GM19193 (cell line): ENCODE data around the gene PADI6.

Experiments used
- POLR2A ChIP-seq: IDR thresholded peaks from 4 replicates; pipeline ENCODE4 v1.6.1; 2011; ENCODE audit not compliant: insufficient read depth, insufficient read length; ENCODE audit errors: extremely low read depth

PADI6 gene

DNA sequence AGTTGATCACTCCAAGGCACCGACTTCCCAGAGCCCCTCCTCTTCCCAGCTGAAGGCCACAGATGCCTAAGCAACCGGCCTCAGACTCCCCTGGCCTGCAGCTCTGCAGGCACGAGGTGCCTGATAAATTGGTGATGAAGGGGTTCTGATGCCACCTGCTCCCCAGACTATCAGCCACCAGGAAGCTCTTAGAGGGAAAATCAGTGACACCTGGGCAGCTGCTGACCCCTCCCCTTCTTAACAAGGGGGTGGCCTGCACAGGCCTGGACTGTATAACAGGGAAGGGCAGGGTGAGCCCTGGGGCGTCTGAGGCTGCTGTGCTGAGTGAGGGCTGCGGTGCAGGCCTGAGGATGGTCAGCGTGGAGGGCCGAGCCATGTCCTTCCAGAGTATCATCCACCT is at the start of gene PADI6:
Gene PADI6, plus strand, starts transcription at position 301 of the 400 bp plus-strand sequence. Its CDS starts 50 bp downstream, at position 351.
- no peak for TF ChIP-seq POLR2A

DNA sequence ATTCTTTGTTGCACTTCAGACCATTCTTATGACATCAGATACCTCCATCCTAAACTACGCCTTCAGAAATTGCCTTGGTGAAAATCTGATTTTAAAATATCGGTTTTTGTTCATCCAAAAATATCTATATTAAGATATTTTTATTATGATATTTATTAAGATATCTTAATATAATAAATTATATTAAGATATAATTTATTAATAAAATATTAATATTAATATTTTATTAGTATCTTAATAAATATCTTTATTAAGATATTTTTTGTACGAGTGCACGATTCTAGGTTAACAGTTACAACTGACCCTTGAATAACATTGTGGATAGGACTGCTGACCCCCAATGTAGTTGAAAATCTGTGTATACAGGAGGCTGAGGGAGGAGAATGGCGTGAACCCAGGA is 43.1 kb upstream of the PADI6 start:
- no peak for TF ChIP-seq POLR2A

DNA sequence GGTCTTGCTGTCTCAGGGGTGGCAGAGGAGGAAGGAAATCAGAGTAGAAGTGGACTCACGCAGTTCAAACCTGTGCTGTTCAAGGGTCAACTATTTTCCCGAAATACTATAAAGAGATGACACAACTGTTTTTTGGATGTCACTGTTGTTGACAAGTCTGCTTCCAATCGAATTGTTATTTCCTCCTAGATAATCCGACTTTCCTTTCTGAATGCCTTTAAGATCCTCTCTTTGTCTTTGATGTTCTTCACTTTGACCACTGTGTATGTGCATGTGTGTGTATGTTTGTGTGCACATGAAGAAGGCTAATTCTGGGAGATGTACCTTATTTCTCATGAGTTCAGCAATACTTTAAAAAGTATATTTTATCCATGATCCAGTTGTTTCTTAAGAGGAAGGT is 42.4 kb upstream of the PADI6 start:
- no peak for TF ChIP-seq POLR2A

DNA sequence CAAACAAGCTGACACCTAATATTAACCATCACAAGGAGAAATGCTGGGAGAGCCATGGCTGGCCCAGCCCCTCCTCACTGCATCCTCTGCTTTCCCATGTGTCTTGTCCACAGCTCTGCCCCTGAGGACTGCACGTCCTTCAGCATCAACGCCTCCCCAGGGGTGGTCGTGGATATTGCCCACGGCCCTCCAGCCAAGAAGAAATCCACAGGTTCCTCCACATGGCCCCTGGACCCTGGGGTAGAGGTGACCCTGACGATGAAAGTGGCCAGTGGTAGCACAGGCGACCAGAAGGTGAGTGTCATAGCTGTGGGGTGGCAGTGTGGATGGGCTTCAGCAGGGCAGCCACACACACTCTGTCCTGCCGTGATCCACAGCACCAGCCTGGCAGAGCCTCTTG is 41.1 kb upstream of the PADI6 start:
- no peak for TF ChIP-seq POLR2A

DNA sequence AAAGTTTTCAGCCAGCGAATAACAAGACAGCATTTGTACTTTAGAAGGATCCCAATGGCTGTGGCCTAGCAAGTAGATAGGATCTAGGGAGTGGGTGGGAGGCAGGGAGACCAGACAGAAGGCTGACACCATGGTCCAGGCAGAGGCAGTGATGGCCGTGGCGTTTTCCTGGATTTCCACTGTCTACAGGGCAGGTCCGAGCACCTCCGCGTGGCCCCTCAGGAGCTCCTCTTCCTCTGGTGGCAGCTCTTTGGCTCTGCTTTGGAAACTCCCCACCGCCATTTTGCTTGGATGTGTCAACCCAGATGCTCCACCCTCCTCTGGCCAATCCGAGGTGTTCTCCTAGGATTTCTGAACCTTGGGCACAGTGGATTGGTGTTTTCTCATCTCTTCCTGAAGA is 38.9 kb upstream of the PADI6 start:
- no peak for TF ChIP-seq POLR2A

DNA sequence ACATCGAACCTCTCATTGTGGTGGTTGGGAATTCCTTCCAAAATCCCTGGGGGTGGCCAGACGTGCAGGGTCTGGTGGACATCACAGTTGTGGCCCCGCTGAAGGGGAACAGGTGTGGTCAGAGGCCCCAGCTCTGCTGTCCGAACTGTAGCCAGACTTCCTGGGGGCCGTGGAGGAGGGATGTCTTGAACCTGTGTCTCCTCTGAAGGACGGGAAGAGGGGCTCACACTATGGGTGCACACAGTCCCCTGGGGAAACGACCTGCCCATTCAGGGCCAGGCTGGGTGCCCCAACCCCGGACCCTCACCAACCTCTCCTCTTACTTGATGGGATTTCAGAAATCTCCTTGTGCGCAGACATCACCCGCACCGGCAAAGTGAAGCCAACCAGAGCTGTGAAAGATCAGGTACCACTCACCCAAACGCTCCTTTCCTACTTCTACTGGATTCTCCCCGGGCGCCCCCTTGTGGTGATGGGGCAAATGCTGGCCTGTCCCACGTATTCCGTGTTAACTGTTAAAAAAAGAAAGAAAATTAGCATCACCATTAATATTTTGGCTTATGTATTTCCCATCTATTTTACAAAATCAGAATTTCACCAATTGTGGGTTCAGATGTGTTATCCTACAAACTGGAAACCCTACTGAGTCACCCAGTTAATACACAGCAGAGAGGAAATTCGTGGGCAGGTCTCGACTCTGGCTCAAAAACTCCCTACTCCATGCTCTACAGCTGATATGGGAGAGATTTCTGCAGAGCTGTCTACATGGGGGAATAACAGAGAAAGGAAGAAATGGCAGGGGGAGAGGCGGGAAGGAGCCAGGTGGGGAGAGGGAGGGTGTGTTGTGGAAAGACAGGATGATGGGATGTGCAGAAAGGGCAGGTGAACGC is 35.9 kb upstream of the PADI6 start:
- TF ChIP-seq POLR2A = no peak

DNA sequence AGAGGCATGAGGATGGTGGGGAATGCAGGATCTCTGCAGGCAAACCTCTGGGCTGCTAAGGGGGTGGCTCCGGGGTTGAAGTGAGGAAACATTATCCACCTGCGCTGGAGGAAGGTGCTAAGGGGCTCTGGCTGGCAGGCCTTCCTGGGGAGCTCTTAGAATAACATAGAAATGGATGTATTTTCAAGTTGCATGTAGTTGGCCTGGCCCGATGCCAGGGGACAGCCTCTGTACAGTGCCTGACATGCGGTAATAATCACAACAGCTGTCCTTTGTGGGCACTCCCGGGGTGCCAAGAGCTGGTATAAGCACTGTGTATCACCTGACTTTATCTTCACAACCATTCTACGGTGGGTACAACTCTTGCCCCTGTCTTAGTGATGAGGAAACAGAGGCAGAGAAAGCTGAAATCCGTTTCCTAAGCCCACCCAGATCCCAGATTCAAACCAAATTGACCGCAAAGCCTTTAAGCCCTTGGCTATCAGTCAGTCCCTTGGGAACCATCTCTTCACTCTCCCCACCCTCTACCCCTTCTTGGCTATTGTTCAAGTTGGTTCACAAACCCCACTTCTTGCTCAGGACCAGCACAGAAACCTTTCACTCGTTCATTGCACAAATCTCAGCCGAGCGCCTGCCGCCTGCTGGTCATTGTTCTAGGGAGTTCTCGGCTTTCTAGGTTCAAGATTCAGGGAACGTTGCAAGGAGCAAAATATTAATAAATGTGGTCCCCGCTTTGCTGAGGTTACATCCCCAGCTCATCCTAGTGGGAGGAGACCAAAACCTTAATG is 33.1 kb upstream of the PADI6 start:
- TF ChIP-seq POLR2A = no peak

DNA sequence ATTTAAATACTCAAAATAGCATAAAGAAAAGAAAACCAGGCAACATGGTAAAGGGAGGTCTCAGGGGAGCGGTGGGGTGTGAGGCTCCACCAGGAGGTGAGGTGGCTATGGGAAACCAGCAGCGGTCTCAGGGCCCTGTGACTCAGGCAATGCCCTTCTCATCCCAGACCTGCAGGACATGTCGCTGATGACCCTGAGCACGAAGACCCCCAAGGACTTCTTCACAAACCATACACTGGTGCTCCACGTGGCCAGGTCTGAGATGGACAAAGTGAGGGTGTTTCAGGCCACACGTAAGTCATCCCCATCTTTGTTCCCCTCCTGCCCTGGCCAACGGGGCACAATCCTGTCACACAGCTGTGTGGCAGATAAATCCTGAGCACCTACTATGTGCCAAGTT is 32.5 kb upstream of the PADI6 start:
- no peak for TF ChIP-seq POLR2A

DNA sequence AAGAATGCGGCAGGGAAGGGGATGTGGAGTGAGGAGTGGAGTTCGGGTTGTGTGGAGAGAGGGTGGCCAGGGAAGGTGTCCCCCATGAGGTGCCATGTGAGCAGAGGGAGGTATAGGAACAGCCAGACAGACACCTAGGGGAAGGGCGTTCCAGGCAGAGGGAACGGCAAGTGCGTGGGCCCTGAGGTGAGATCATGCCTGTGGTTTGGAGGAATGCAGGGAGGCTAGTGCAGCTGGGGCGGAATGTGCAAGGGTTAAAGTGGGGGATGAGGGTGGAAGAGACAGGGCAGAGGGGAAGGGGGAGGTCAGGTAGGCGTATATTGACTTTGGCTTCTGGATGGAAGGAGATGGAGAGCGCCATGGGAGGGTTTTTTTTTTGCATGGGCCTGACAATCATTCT is 31.6 kb upstream of the PADI6 start:
- no peak for TF ChIP-seq POLR2A

DNA sequence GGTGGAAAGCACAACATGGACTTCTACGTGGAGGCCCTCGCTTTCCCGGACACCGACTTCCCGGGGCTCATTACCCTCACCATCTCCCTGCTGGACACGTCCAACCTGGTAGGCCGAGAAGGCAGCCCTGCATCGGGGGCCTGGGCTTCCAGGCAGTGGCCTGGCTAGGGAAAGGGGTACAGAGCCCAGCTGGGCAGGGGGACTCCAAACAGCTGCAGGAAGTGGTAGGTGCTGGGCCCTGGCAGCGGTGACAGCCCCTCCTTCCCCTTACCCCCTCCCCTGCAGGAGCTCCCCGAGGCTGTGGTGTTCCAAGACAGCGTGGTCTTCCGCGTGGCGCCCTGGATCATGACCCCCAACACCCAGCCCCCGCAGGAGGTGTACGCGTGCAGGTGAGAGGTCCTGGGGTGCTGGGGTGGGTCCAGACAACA is 30.0 kb upstream of the PADI6 start:
- TF ChIP-seq POLR2A = no peak

DNA sequence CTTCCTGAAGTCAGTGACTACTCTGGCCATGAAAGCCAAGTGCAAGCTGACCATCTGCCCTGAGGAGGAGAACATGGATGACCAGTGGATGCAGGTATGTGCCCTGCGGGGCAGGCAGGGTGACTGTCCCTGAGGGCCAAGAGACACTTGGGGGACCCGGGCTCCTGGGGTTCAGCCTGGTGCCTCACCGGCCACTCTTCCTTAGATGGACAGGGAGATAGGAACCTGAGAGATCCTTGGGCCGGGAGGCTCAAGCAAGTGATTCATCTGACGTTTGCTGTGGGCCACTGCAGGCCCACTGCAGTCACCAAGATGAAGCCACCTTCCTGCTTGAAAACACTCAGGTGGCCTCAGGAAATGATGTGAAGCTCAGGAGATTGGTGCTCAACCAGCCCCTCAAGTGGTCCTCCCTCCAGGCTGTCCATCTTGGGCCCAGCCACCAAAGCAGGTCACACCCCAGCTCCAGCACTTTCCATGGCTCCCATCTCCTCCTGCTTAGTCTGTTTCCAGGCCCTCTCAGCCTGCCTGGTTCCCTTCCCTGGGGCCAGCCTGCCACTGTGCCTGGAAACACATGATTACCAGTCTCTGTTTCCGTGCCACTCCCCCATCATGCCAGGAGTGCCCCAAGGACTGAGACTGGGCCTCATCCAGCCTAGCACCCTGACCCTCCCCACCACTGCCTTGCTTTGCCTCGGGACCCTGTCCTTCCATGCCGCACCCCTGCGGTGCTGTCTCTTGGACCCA is 25.8 kb upstream of the PADI6 start:
- no peak for TF ChIP-seq POLR2A

DNA sequence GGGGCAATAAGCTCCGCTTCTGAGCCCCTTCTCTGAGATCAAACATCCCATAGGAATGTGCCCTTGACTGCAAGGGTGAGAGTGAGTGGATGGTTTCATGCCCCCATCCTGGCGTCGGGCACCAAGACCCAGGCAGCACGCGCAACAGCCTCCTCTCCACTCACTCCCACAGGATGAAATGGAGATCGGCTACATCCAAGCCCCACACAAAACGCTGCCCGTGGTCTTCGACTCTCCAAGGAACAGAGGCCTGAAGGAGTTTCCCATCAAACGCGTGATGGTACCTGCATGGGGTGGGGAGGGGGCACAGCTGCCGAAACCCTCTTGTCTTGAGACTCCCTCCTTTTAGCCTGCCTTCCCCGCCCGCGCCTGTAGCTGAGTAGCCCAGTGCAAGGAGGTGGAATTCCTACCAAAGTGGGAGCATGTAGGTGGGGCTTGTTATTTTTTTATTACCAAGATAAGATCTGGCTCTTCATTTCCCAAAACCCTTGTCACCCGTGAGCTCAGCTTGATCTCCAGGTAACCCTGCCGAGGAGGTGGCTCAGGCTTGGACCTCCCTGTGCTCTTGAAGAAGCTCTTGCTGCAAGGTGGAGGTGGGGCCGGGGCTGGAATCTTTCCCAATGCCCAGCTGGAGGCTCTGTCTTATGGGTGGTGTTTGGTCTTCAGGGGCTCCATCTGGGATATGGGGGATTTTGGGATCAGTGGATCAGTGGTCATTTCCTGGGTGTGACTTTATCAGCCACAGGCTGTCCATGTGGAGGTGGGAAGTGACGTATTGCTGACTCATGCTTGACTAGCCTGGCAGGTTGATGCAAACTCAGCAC is 24.0 kb upstream of the PADI6 start:
- TF ChIP-seq POLR2A = no peak

DNA sequence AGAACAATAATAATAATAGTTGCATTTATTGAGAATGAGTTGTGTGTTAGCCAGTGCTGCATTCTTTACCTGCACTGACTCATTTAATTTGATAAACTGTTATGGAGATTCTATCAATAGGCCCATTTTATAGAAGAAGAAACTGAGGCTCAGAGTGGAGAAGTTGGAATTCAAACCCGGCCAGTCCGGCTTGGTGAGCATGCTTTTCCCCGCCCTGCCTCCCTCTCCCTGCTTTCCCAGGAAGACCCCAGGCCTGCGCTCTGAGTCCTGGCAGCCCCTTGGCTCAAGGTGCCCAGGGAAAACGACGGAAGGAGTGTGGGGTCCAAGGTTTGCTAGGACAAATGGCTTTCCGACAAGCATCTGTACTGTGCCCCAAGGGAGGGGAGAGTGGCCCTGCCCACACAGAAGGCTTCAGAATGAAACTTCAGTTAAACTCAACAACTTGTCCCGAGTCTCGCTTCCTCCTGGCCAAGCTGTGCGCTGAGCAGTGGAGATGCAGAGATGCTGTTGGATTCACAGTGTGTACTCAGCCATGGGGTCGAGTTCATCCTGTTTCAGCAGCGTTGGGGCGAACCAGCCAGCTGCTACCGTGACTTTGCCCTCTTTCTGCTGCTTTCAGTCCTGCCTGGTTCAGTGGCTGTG is 23.3 kb upstream of the PADI6 start:
- no peak for TF ChIP-seq POLR2A

DNA sequence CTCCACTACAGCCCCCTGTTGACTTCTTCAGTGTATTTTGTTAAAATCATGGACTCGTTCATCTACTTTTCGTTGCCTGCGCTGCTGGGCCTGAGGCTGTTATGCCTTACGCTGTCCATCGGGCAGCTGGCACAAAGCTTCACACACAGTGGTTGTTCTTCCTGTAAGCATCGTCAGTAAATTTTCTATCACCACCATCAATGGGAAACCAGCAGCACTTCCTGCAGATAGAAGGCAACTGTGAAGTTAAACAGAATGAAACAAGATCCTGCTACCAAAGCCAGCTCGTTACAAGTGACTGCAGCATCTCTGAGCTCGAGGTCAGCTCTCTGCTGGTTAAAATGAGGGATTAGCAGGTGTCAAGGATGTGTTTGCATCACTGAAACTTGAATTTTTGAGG is 21.9 kb upstream of the PADI6 start:
- TF ChIP-seq POLR2A = no peak
